HPDE6-E6E7 (cell line): ENCODE measurements around the gene FOXP1.

Experiments
- DNase-seq: peaks from one replicate; pipeline ENCODE4 v3.0.0; 2011; ENCODE audit warnings: missing footprints; ENCODE audit errors: extremely low spot score

Gene FOXP1

GRCh38 chr3:70919091-70919490 is 664.4 kb downstream of the FOXP1 start:
- DNase-seq: no peak

- no peak for DNase-seq
Measured at GRCh38 chr3:70916375-70917055, 667.0 kb downstream of the FOXP1 start.

GRCh38 chr3:70914862-70915261 is 668.7 kb downstream of the FOXP1 start:
- DNase-seq: no peak

- DNase-seq: no peak
Measured at GRCh38 chr3:70911719-70912118, 671.8 kb downstream of the FOXP1 start.

GRCh38 chr3:70905491-70905890 is 678.0 kb downstream of the FOXP1 start:
- no peak for DNase-seq
